GM10266 (cell line): ENCODE results near the gene C2CD2.

Experiments used
- DNase-seq: peaks from one replicate; pipeline ENCODE4 v3.0.0; 2012; ENCODE audit errors: extremely low spot score
- TF ChIP-seq, protein P1 (sequence below): IDR thresholded peaks from 2 replicates; pipeline ENCODE4 v1.5.1; 2012; ENCODE audit warnings: mild to moderate bottlenecking, low read depth; ENCODE audit not compliant: control insufficient read depth, insufficient read depth; ENCODE audit errors: missing control alignments

The C2CD2 gene

DNA sequence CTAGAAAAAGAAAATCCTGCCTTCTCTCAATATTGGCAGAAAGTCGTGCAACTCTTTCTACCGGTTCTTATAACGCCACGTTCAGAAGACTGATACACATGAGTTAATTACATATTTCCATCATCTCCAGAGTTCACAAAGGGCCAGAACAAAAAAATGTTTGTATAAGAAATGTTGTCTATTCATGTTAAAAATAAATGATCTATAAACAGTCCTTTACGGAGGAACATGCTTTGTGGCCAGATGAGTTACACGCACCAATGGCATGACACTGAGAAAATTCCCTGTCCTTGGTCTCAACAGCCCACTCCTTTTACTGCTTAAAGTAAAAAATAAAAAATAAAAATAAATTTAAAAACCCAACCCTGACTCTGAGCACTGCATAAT is 29.5 kb downstream of the C2CD2 start:
- DNase-seq, result no peak
- TF ChIP-seq, protein P1, sequence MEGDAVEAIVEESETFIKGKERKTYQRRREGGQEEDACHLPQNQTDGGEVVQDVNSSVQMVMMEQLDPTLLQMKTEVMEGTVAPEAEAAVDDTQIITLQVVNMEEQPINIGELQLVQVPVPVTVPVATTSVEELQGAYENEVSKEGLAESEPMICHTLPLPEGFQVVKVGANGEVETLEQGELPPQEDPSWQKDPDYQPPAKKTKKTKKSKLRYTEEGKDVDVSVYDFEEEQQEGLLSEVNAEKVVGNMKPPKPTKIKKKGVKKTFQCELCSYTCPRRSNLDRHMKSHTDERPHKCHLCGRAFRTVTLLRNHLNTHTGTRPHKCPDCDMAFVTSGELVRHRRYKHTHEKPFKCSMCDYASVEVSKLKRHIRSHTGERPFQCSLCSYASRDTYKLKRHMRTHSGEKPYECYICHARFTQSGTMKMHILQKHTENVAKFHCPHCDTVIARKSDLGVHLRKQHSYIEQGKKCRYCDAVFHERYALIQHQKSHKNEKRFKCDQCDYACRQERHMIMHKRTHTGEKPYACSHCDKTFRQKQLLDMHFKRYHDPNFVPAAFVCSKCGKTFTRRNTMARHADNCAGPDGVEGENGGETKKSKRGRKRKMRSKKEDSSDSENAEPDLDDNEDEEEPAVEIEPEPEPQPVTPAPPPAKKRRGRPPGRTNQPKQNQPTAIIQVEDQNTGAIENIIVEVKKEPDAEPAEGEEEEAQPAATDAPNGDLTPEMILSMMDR, result no peak

DNA sequence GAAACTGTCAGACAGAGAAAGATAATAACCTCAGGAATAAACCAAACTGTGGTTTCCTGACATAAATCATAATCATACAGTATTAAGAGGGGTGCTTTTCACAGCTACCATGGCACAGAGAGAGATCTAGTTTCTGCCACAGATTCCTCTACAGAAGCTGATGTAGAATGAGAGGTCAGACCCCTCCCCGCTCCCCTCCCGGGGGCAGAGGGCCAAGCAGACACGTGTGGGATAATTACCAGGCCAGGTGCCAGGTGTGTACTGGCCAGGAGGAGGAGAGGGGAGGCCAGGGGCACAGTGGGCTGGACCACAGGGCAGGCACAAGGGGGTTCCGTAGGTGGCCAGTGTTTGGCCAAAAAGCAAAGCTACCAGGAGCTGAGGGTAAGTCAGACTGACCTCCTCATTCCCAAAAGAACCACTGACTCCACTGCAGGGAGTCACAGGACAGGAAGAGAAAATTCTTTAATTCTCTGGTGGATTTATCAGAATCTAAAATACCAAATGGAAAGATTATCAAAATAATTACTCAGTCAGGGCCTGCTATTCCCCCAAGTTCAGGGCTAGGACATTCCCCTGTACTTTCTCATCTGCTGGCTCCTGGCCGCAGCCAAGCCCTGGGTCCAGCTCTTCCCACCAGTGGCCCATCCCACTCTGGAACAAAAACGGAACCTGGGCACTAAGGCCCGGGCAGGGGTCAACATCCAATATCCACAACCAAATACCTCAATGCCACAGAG is 30.0 kb downstream of the C2CD2 start:
- DNase-seq, result no peak
- TF ChIP-seq, protein P1, result no peak

DNA sequence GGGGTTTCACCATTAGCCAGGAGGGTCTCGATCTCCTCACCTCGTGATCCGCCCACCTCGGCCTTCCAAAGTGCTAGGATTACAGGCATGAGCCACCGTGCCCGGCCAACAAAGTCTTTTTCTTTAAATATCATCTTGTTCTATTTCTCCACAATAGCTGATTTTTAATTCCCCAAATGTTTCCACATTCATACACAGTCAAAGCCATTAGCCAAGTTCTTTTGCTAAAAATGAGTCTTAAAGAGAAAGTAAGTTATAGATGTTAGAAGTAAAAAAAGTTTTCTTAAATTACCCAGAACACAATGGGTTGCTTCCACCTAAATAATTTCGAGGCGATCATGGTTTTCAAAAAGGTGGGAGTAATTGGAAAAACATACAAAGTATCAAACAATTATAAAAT is 30.6 kb downstream of the C2CD2 start:
- no peak for DNase-seq
- TF ChIP-seq, protein P1, result no peak

DNA sequence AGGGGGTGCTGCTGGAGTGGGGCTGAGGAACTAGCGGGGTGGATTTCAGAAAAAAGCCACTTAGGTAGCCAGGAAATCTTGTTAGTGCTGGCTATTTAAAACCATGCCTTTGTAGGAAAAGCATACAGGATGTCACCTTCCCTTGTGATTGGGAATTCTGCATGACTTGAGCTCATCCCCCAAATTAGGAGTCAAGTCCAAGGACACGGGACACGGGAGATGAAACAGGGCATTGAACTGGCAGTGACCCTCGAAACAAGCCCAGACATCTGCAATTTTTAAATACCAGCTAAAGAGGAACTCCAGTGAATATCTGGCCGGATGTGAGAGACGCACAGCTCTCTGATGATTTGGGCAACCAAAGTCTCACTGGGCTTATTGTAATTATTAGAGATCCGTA is 32.8 kb downstream of the C2CD2 start:
- TF ChIP-seq, protein P1, result no peak
- no peak for DNase-seq

DNA sequence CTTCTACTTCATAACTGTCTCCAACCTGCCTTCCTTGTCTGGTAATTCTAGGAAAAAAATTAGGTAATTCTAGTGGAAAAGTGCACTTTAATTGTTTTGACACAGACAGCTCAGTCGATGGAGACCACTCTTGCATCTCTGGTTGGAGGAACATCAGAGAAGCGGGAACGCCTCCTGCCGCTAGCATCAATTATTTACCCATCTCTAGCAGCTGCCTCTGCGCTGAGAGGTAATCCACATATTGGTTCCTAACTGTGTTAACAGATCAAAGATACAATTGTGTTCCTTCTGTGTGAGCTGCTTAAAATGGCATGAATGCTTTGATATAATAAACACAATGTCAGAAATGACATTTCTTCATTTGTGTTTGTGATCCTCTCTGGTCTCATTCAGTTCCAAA is 33.3 kb downstream of the C2CD2 start:
- TF ChIP-seq, protein P1, result no peak
- no peak for DNase-seq

DNA sequence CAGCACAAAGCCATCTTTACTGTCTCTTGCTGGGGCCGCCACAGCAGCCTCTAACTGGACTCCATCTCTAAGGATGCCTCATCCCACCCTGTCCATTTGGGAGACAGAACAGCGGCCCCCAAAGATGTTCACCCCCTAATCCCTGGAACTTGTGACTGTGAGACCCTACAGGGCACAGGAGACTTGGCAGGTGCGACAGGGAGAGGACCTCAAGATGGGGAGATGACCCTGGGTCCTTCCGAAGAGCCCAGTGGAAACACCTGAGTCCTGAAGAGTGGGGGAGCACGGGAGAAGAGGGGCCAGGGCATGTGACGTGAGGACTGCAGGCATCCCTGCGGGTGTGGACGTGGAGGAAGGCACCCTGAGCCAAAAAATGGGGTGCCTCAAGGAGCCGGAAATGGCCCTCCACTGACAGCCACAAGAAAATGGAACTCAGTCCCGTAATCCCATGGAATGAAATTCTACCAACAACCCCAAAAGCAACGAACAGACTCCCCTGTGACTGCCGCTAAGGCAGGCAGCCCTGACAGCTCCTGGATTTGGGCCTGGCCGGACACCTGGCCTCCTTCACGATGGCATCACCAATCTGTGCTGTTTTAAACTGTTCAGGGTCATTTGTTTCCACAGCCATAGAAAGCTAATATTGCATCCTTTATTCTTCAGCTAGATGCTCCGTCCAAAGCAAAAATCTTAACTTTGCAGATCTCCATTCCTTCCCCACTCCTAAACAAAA is 34.0 kb downstream of the C2CD2 start:
- TF ChIP-seq, protein P1, result no peak
- DNase-seq, result no peak
